Measurements from ENCODE around the gene LRRC36.

LRRC36 gene

GRCh38 chr16:67296420-67296819 lies 30.2 kb upstream of the LRRC36 start:
- no peaks in the 10 kb centered on the region for H3K4me1 ChIP-seq (ENCODE audit: low read length)
- H3K79me2 ChIP-seq (ENCODE audit: low read length), result no peaks in the 10 kb centered on the region
- no peak overlapping the region for H3K9ac ChIP-seq (ENCODE audit: low read length)
- no peak overlapping the region for H3K27ac ChIP-seq (ENCODE audit: low read length)
- no peak overlapping the region for H3K4me2 ChIP-seq (ENCODE audit: low read length)
- H4K20me1 ChIP-seq (ENCODE audit: insufficient read depth, low read length), result no peaks in the 10 kb centered on the region
- H3K9me3 ChIP-seq (ENCODE audit: insufficient read depth, low read length), result no peaks in the 10 kb centered on the region
- TF ChIP-seq CTCF (IDR thresholded peaks at IDR 0.05; ENCODE audit: low read depth, low read length) (no peak), EZH2phosphoT487 (IDR thresholded peaks at IDR 0.05; ENCODE audit: low read depth) (no peak)
- no peak overlapping the region for H2AFZ ChIP-seq (ENCODE audit: low read depth, low read length)
- H3K4me3 ChIP-seq (ENCODE audit: low read length), result no peak overlapping the region
- no peaks in the 10 kb centered on the region for H3K27me3 ChIP-seq (ENCODE audit: low read depth, low read length)
- H3K36me3 ChIP-seq (replicated peaks; ENCODE audit: low read depth, low read length), result no peaks in the 10 kb centered on the region

GRCh38 chr16:67298277-67298676 lies 28.3 kb upstream of the LRRC36 start:
- H3K27me3 ChIP-seq (ENCODE audit: low read depth, low read length), result no peaks in the 10 kb centered on the region
- H3K4me2 ChIP-seq (ENCODE audit: low read length), result no peak overlapping the region
- H3K27ac ChIP-seq (ENCODE audit: low read length), result no peak overlapping the region
- H4K20me1 ChIP-seq (ENCODE audit: insufficient read depth, low read length), result no peaks in the 10 kb centered on the region
- H3K9me3 ChIP-seq (ENCODE audit: insufficient read depth, low read length), result no peaks in the 10 kb centered on the region
- no peak overlapping the region for H3K4me3 ChIP-seq (ENCODE audit: low read length)
- H2AFZ ChIP-seq (ENCODE audit: low read depth, low read length), result no peak overlapping the region
- H3K36me3 ChIP-seq (replicated peaks; ENCODE audit: low read depth, low read length), result no peaks in the 10 kb centered on the region
- no peak overlapping the region for H3K9ac ChIP-seq (ENCODE audit: low read length)
- no peaks in the 10 kb centered on the region for H3K4me1 ChIP-seq (ENCODE audit: low read length)
- TF ChIP-seq CTCF (IDR thresholded peaks at IDR 0.05; ENCODE audit: low read depth, low read length) (no peak), EZH2phosphoT487 (IDR thresholded peaks at IDR 0.05; ENCODE audit: low read depth) (no peak)
- no peaks in the 10 kb centered on the region for H3K79me2 ChIP-seq (ENCODE audit: low read length)

- Histone ChIP-seq H3K4me2 (ENCODE audit: low read length) (no peak overlapping the region), H2AFZ (ENCODE audit: low read depth, low read length) (no peak overlapping the region), H3K4me1 (ENCODE audit: low read length) (no peaks in the 10 kb centered on the region), H3K9ac (ENCODE audit: low read length) (no peak overlapping the region), H3K9me3 (ENCODE audit: insufficient read depth, low read length) (no peaks in the 10 kb centered on the region), H4K20me1 (ENCODE audit: insufficient read depth, low read length) (no peaks in the 10 kb centered on the region), H3K36me3 (replicated peaks; ENCODE audit: low read depth, low read length) (no peaks in the 10 kb centered on the region), H3K79me2 (ENCODE audit: low read length) (no peaks in the 10 kb centered on the region), H3K27ac (ENCODE audit: low read length) (no peak overlapping the region), H3K27me3 (ENCODE audit: low read depth, low read length) (no peaks in the 10 kb centered on the region), H3K4me3 (ENCODE audit: low read length) (no peak overlapping the region)
- TF ChIP-seq EZH2phosphoT487 (IDR thresholded peaks at IDR 0.05; ENCODE audit: low read depth) (no peak), CTCF (IDR thresholded peaks at IDR 0.05; ENCODE audit: low read depth, low read length) (no peak)
Measured at GRCh38 chr16:67299269-67299668, 27.3 kb upstream of the LRRC36 start.

GRCh38 chr16:67301080-67301782 lies 25.4 kb upstream of the LRRC36 start:
- no peaks in the 10 kb centered on the region for H4K20me1 ChIP-seq (ENCODE audit: insufficient read depth, low read length)
- H3K36me3 ChIP-seq (replicated peaks; ENCODE audit: low read depth, low read length), result no peaks in the 10 kb centered on the region
- H3K9ac ChIP-seq (ENCODE audit: low read length), result no peak overlapping the region
- H3K27me3 ChIP-seq (ENCODE audit: low read depth, low read length), result no peaks in the 10 kb centered on the region
- H3K79me2 ChIP-seq (ENCODE audit: low read length), result no peaks in the 10 kb centered on the region
- H3K4me3 ChIP-seq (ENCODE audit: low read length), result no peak overlapping the region
- H3K4me1 ChIP-seq (ENCODE audit: low read length), result no peaks in the 10 kb centered on the region
- H3K27ac ChIP-seq (ENCODE audit: low read length), result no peak overlapping the region
- H3K4me2 ChIP-seq (ENCODE audit: low read length), result no peak overlapping the region
- no peaks in the 10 kb centered on the region for H3K9me3 ChIP-seq (ENCODE audit: insufficient read depth, low read length)
- H2AFZ ChIP-seq (ENCODE audit: low read depth, low read length), result no peak overlapping the region
- no peak for TF ChIP-seq EZH2phosphoT487 (IDR thresholded peaks at IDR 0.05; ENCODE audit: low read depth)
- no peak for TF ChIP-seq CTCF (IDR thresholded peaks at IDR 0.05; ENCODE audit: low read depth, low read length)
